Body of pancreas (tissue), 4 donors: ENCODE measurements around the gene RUFY3.

Experiments
- CTCF ChIP-seq, 7 experiments: fragments of 450-650 bp in 4 of 7; fragments of 200-600 bp in 3 of 7; sonication (generic) in 3 of 7; IDR thresholded peaks; one replicate each; pipeline ENCODE4 v1.5.1; 2016 to 2019; ENCODE audit warnings: antibody characterized with exemption in 7 of 7
- POLR2A ChIP-seq, 3 donors: fragments of 450-650 bp; IDR thresholded peaks; one replicate each; pipeline ENCODE4 v1.6.1; 2016; ENCODE audit warnings: antibody characterized with exemption in 3 of 3, mild to moderate bottlenecking in 2 of 3

GRCh38 chr4:70787496-70787895 lies 65.7 kb downstream of the RUFY3 start:
- TF ChIP-seq CTCF (IDR thresholded peaks at IDR 0.05) (no peak), POLR2A (IDR thresholded peaks at IDR 0.05) (no peak)
